Measurements from ENCODE around the gene RPS21. TPM values are rescaled to one million over a fixed set of nuclear protein-coding genes. Genes with fewer than 3 reads are reported as not detected.

The RPS21 gene
- polyA plus RNA-seq, 1 donor from 2014 or later, result 1,633 TPM

- TF ChIP-seq SMC3 (conservative IDR thresholded peaks at IDR 0.05; ENCODE audit: poor library complexity), result no peak
- TF ChIP-seq POLR2AphosphoS5 (IDR thresholded peaks at IDR 0.05), result no peak
- peak; percentile 19 for TF ChIP-seq EP300 (conservative IDR thresholded peaks at IDR 0.05; ENCODE audit: poor library complexity, severe bottlenecking)
- TF ChIP-seq RAD21 (conservative IDR thresholded peaks at IDR 0.05), result peak; percentile 13
- peak; percentile 39 for TF ChIP-seq REST (IDR thresholded peaks at IDR 0.05; ENCODE audit: borderline replicate concordance)
- H3K4me2 ChIP-seq (ENCODE audit: low read length), result peak within 1 kb of the TSS; percentile 73
- no peaks in the 10 kb centered on the region for H3K36me3 ChIP-seq (ENCODE audit: insufficient read depth, low read length)
- H4K20me1 ChIP-seq (ENCODE audit: insufficient read depth), result no peaks in the 10 kb centered on the region
- peak within 1 kb of the TSS; percentile 83 for H3K9ac ChIP-seq (ENCODE audit: low read length)
- H3F3A ChIP-seq (ENCODE audit: insufficient read depth, low read length, poor library complexity, severe bottlenecking), result no peaks in the 10 kb centered on the region
- no peak within 1 kb of the TSS for H3K27ac ChIP-seq (ENCODE audit: low read length)
- no peaks in the 10 kb centered on the region for H3K9me2 ChIP-seq (ENCODE audit: insufficient read depth, low read length)
- H3K4me3 ChIP-seq (ENCODE audit: low read length), result peak within 1 kb of the TSS; percentile 93
- no peak within 1 kb of the TSS for H2AFZ ChIP-seq (ENCODE audit: low read depth, low read length)
- H3K79me2 ChIP-seq (replicated peaks; ENCODE audit: insufficient read depth, low read length), result peaks cover 9% of the 10 kb centered on the region
- no peaks in the 10 kb centered on the region for H3K27me3 ChIP-seq (ENCODE audit: insufficient read depth, low read depth, low read length)
- H3K9me3 ChIP-seq (ENCODE audit: low read length), result no peaks in the 10 kb centered on the region
Observed at GRCh38 chr20:62407221-62407992, 20.5 kb downstream of the RPS21 start, which contains the start of gene CABLES2. Gene CABLES2 (minus strand): TSS chr20:62407285. CDS start chr20:62407276, 9 bp downstream.

GRCh38 chr20:62408055-62408454, 21.2 kb downstream of the RPS21 start:
- Histone ChIP-seq H3K9ac (ENCODE audit: low read length) (no peak overlapping the region), H3K4me2 (ENCODE audit: low read length) (no peak overlapping the region), H3K79me2 (replicated peaks; ENCODE audit: insufficient read depth, low read length) (peaks cover 9% of the 10 kb centered on the region), H3K36me3 (ENCODE audit: insufficient read depth, low read length) (no peaks in the 10 kb centered on the region), H3K4me3 (ENCODE audit: low read length) (no peak overlapping the region), H3F3A (ENCODE audit: insufficient read depth, low read length, poor library complexity, severe bottlenecking) (no peaks in the 10 kb centered on the region), H3K27me3 (ENCODE audit: insufficient read depth, low read depth, low read length) (no peaks in the 10 kb centered on the region), H2AFZ (ENCODE audit: low read depth, low read length) (no peak overlapping the region), H4K20me1 (ENCODE audit: insufficient read depth) (no peaks in the 10 kb centered on the region), H3K9me2 (ENCODE audit: insufficient read depth, low read length) (no peaks in the 10 kb centered on the region), H3K27ac (ENCODE audit: low read length) (no peak overlapping the region), H3K9me3 (ENCODE audit: low read length) (no peaks in the 10 kb centered on the region)
- TF ChIP-seq RAD21 (conservative IDR thresholded peaks at IDR 0.05) (no peak), TAF1 (IDR thresholded peaks at IDR 0.05; ENCODE audit: low read depth) (no peak), REST (IDR thresholded peaks at IDR 0.05; ENCODE audit: borderline replicate concordance) (no peak), EP300 (conservative IDR thresholded peaks at IDR 0.05; ENCODE audit: poor library complexity, severe bottlenecking) (no peak), POLR2AphosphoS5 (IDR thresholded peaks at IDR 0.05) (no peak), MXI1 (conservative IDR thresholded peaks at IDR 0.05; ENCODE audit: poor library complexity, severe bottlenecking) (no peak)

Data from neural cell (in vitro differentiated cells).